ENCODE data around the gene AP4M1.

Gene AP4M1

DNA sequence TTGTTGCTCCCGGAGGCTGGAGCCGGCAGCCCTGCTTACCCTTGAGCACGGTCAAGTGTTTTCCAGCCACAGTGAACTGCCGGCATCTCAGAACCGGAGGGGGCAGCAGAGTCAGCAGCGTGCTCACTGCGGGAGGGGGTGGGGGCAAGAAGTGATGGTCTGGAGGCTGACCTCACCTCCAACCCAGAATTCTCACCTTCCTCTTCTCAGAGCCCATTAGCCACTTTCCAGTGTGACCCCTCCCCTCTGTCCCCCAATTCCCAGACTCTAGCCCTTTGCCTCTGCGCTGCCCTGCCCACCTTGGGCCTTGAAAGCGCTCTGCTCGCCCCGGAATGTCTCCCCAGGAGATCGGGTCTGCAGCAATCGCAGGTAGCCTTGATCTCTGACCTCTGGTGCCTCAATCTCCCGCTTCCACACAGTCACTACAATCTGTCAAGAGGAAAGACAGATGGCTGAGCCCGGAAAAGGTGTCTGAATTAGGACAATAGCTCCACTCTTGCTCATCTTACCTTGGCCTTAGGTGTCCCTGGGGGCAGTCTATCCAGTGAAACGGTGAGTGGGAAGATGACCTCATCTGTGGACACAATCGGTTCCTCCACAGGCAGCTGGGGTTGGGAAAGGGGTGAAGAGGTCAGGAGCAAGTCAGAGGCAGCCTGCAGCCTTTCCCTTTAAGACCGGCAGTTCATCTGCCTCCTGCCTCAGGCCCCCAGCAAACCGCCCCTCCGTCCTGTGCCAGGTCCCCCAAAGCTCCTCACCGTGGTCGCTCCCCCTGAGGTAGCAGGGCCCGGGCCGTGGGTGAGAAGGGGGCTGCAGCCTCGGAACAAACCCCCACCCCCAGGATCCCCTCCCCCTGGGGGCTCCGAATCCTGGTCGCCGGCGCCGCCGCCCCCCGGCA lies 56.1 kb downstream of the AP4M1 start:
- DNase-seq, result peak in 1 of 56 donors; percentile 25

Measured in amygdala (tissue), 56 donors.